Thoracic aorta (tissue), 2 donors: Measurements from ENCODE around the gene STPG1. TPM values are rescaled to one million over a fixed set of nuclear protein-coding genes. Genes with fewer than 3 reads are reported as not detected.

Source experiments
- ATAC-seq: fragments of 150-250 bp; one replicate; pipeline ENCODE4 v1.8.0; 2017; ENCODE audit warnings: low read depth; ENCODE audit not compliant: insufficient number of reproducible peaks, low FRiP score
- DNase-seq: peaks from one replicate; pipeline ENCODE4 v3.0.0-alpha.2; 2020; ENCODE audit warnings: low spot score
- H3K27ac ChIP-seq, 2 donors: fragments of 200-600 bp; sonication (generic); 1 replicate in 1 of 2; 2 replicates in 1 of 2; pipeline ENCODE4 v1.5.1; 2016; ENCODE audit warnings: mild to moderate bottlenecking in 2 of 2, moderate library complexity in 2 of 2
- H3K27me3 ChIP-seq: fragments of 200-600 bp; sonication (generic); replicated peaks from 2 replicates; pipeline ENCODE4 v1.6.0; 2016; ENCODE audit warnings: mild to moderate bottlenecking; ENCODE audit not compliant: insufficient read depth
- H3K36me3 ChIP-seq: fragments of 200-600 bp; sonication (generic); one replicate; pipeline ENCODE4 v1.5.1; 2016
- H3K4me1 ChIP-seq, 2 donors: fragments of 200-600 bp; sonication (generic); 1 replicate in 1 of 2; 2 replicates in 1 of 2; pipeline versions ENCODE4 v1.5.1 to v1.6.0; 2016; ENCODE audit warnings: low read depth in 2 of 2, mild to moderate bottlenecking in 1 of 2; ENCODE audit not compliant: control insufficient read depth in 1 of 2
- H3K4me3 ChIP-seq: fragments of 200-600 bp; sonication (generic); 2 replicates; pipeline ENCODE4 v1.5.1; 2016; ENCODE audit warnings: mild to moderate bottlenecking
- H3K9me3 ChIP-seq: fragments of 200-600 bp; sonication (generic); 2 replicates; pipeline ENCODE4 v1.5.1; 2016
- total RNA-seq, 2 donors: library from RNA; depleted of rRNA; stranded (reverse); fragments of >200 nt; gene quantifications; one replicate each; pipeline versions ENCODE4 v1.1.0 to v1.2.3, GENCODE V29; 2016
- TF ChIP-seq, protein P1 (sequence below): fragments of 200-600 bp; sonication (generic); IDR thresholded peaks from one replicate; pipeline ENCODE4 v1.5.1; 2019; ENCODE audit warnings: antibody characterized with exemption

The STPG1 gene
- total RNA-seq, 2 donors from 2014 or later = 1.5 to 4.0 TPM

DNA sequence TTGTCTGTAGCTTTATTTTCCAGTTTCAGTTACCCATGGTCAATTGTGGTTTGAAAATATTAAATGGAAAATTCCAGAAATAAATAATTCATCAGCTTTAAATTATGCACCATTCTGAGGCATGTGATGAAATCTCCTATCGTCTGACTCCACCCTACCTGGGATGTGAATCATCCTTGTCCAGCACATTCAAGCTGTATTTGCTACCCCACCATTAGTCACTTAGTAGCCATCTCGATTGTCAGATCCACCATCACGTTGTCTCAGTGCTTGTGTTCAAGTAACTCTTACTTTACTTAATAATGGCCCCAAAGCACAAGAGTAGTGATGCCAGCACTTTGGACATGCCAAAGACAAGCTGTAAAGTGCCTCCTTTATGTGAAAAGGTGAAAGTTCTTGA lies 4.0 kb downstream of the STPG1 start:
- no peaks in the 10 kb centered on the region for H3K9me3 ChIP-seq
- DNase-seq (no peak), ATAC-seq (no peak)
- H3K4me1 ChIP-seq = peaks cover 0 to 5% of the 10 kb centered on the region in 2 donors
- TF ChIP-seq, protein P1, sequence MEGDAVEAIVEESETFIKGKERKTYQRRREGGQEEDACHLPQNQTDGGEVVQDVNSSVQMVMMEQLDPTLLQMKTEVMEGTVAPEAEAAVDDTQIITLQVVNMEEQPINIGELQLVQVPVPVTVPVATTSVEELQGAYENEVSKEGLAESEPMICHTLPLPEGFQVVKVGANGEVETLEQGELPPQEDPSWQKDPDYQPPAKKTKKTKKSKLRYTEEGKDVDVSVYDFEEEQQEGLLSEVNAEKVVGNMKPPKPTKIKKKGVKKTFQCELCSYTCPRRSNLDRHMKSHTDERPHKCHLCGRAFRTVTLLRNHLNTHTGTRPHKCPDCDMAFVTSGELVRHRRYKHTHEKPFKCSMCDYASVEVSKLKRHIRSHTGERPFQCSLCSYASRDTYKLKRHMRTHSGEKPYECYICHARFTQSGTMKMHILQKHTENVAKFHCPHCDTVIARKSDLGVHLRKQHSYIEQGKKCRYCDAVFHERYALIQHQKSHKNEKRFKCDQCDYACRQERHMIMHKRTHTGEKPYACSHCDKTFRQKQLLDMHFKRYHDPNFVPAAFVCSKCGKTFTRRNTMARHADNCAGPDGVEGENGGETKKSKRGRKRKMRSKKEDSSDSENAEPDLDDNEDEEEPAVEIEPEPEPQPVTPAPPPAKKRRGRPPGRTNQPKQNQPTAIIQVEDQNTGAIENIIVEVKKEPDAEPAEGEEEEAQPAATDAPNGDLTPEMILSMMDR = no peak
- H3K27me3 ChIP-seq = no peaks in the 10 kb centered on the region
- no peak overlapping the region for H3K27ac ChIP-seq
- H3K4me3 ChIP-seq = no peak overlapping the region
- no peaks in the 10 kb centered on the region for H3K36me3 ChIP-seq

DNA sequence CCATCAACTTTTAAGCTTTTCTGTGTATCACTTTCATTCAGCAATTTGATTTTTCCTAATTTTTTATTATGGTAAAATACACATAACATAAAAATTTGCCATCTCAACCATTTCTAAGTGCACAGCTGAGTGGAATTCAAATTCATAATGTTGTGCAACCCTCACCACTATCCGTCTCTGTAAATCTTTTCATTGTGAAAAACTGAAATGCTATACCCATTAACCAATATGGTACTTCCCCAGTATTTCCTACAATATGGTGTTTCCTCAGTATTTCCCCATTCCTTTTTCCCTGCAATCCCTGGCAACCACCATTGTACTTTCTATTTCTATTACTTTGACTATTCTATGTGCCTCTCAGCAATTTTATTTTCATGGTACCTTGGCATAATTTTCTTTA lies 6.8 kb downstream of the STPG1 start:
- Histone ChIP-seq H3K36me3 (no peaks in the 10 kb centered on the region), H3K9me3 (no peaks in the 10 kb centered on the region), H3K27ac (no peak overlapping the region), H3K4me1 (no peaks in the 10 kb centered on the region), H3K4me3 (no peak overlapping the region), H3K27me3 (no peaks in the 10 kb centered on the region)
- DNase-seq (no peak), ATAC-seq (no peak)
- TF ChIP-seq, protein P1 = no peak

DNA sequence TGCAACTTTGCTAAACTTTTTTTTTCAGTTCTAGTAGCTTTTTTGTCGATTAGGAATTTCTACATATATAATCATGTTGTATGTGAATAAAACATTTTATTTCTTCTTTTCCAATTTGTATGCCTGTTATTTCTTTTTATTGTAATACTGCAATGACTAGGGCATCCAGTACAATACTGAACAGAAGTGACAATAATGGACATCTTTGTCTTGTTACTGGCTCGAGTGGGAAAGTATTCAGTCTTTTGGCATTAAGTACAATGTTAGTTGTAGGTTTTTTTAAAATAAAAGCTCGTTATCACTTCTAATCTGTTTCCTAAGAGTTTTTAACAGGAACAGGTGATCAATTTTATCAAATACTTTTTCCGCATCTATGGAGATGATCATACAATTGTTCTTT lies 9.8 kb downstream of the STPG1 start:
- ATAC-seq (no peak), DNase-seq (no peak)
- no peak overlapping the region for H3K4me3 ChIP-seq
- no peak overlapping the region for H3K27ac ChIP-seq
- TF ChIP-seq, protein P1 = no peak
- H3K9me3 ChIP-seq = no peaks in the 10 kb centered on the region
- no peaks in the 10 kb centered on the region for H3K27me3 ChIP-seq
- H3K4me1 ChIP-seq = no peaks in the 10 kb centered on the region
- H3K36me3 ChIP-seq = no peaks in the 10 kb centered on the region

DNA sequence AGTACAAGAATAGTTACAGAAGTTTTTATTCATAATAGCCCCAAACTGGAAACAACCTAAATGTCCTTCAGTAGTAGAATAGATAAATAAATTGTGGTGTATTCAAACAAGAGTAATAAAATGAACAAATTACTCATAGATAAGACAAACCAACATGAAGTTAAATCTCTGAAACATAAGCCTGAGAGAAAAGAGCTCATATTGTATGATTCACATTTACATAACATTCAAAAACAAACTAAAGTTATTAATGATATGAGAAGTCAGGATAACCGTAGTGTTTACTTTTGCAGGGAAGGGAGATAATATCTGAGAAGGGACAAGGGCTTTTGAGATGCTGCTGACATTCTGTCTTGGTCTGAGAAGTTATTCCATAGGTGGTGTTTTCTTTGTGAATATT lies 13.5 kb downstream of the STPG1 start:
- Histone ChIP-seq H3K4me1 (no peaks in the 10 kb centered on the region), H3K36me3 (no peaks in the 10 kb centered on the region), H3K27me3 (no peaks in the 10 kb centered on the region), H3K27ac (no peak overlapping the region), H3K9me3 (no peaks in the 10 kb centered on the region), H3K4me3 (no peak overlapping the region)
- ATAC-seq = no peak
- no peak for DNase-seq
- TF ChIP-seq, protein P1 = no peak

DNA sequence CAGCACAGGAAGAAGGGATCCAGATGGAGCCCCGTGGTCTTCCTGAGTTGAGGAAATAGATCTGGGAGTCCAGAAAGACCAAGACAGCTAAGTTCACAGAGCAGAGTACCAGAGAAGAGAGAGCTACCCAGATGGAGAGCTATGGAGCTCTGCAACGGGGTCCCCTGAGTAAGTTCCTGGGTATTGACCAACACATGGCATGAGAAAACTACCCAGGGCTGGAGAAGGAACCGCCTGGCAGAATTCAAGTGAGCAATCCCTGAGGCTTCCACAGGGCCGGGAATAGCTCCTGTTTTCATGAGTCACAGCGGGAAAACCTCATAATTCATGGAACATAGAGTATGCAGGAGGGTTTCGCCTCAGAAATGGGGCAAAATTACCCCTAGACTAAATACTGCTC lies 19.7 kb downstream of the STPG1 start:
- H3K9me3 ChIP-seq = no peaks in the 10 kb centered on the region
- H3K36me3 ChIP-seq = no peaks in the 10 kb centered on the region
- DNase-seq = no peak
- no peak for ATAC-seq
- TF ChIP-seq, protein P1 = no peak
- H3K4me1 ChIP-seq = peaks cover 6% of the 10 kb centered on the region in 2 donors
- H3K27ac ChIP-seq = no peak overlapping the region
- H3K4me3 ChIP-seq = no peak overlapping the region
- no peaks in the 10 kb centered on the region for H3K27me3 ChIP-seq
